Kidney (tissue), 14 donors: ENCODE data around the gene COL16A1. TPM values are rescaled to one million over a fixed set of nuclear protein-coding genes. Genes with fewer than 3 reads are reported as not detected.

Experiments used
- DNase-seq, 5 donors: peaks; one replicate each; pipeline ENCODE4 v3.0.0-alpha.2; 2013 to 2020
- FAIRE-seq: peaks from 2 replicates; lab custom pipeline; 2012; peaks lifted over from hg19 to GRCh38; lab: Jason Lieb, UNC
- H3K27ac ChIP-seq, 2 donors: one replicate each; pipeline ENCODE4 v1.7.0; 2013; ENCODE audit warnings: low read depth in 2 of 2, low read length in 2 of 2, inconsistent platforms in 1 of 2
- H3K27me3 ChIP-seq: one replicate; pipeline ENCODE4 v1.7.1; 2013; ENCODE audit warnings: low read length, inconsistent platforms; ENCODE audit not compliant: control insufficient read depth, insufficient read depth
- H3K36me3 ChIP-seq, 3 donors: one replicate each; pipeline versions ENCODE4 v1.7.0 to v1.7.1; 2013; ENCODE audit warnings: low read length in 3 of 3, control low read depth in 1 of 3, inconsistent platforms in 1 of 3; ENCODE audit not compliant: insufficient read depth in 3 of 3, control insufficient read depth in 2 of 3
- H3K4me1 ChIP-seq, 3 donors: one replicate each; pipeline versions ENCODE4 v1.7.0 to v1.7.1; 2013; ENCODE audit warnings: low read length in 3 of 3, inconsistent platforms in 1 of 3, low read depth in 1 of 3; ENCODE audit not compliant: control insufficient read depth in 2 of 3, insufficient read depth in 2 of 3
- H3K4me3 ChIP-seq, 3 donors: one replicate each; pipeline versions ENCODE4 v1.7.0 to v1.8.1; 2013; ENCODE audit warnings: low read length in 3 of 3, control low read depth in 1 of 3, inconsistent platforms in 1 of 3
- H3K9ac ChIP-seq, 3 donors: one replicate each; pipeline versions ENCODE4 v1.7.0 to v1.7.1; 2013; ENCODE audit warnings: low read length in 3 of 3, control low read depth in 1 of 3, inconsistent platforms in 1 of 3
- H3K9me3 ChIP-seq, 3 donors: one replicate each; pipeline versions ENCODE4 v1.7.0 to v1.7.1; 2013; ENCODE audit warnings: low read length in 3 of 3, control low read depth in 1 of 3, inconsistent platforms in 1 of 3; ENCODE audit not compliant: control insufficient read depth in 2 of 3, insufficient read depth in 1 of 3
- intact Hi-C: fragments of 100-400 bp; cut with DNase I; formaldehyde crosslinking; loops from one replicate; pipeline ENCODE4 v1.11.1; 2022
- polyA plus RNA-seq: library from polyadenylated mRNA; stranded (reverse); fragments of 350-450 nt; fragmentation: Illumina TruSeq; extraction: RNeasy Lipid Tissue Mini Kit (QIAGEN cat#74804); gene quantifications from one replicate; pipeline ENCODE4 v1.2.3, GENCODE V29; 2014; ENCODE audit warnings: low read depth, low replicate concordance; ENCODE audit not compliant: insufficient read depth
- total RNA-seq: library from RNA; stranded (reverse); fragmentation: NEBNext Ultra II Directional; extraction: Animal tissue kit (Norgen Biotek cat#: 25700); gene quantifications from one replicate; pipeline ENCODE4 v1.2.1, GENCODE V29; 2021
- TF ChIP-seq, protein P1 (sequence below): IDR thresholded peaks from 3 replicates; pipeline ENCODE4 v1.5.1; 2012; ENCODE audit warnings: mild to moderate bottlenecking, moderate library complexity, borderline replicate concordance; ENCODE audit not compliant: insufficient read depth; ENCODE audit errors: extremely low read depth
- donor health status: control.
- donor health status: control.
- donor health status: control.
- donor health status: control.
- donor health status: control.
- donor health status: DM: yes; HTN: yes; CAD: no.
- donor health status: Normal renal cell carcinoma (clear cell type).

Gene COL16A1
- total and polyA plus RNA-seq, 2 donors from 2014 or later: 9.2 to 29.0 TPM

DNA sequence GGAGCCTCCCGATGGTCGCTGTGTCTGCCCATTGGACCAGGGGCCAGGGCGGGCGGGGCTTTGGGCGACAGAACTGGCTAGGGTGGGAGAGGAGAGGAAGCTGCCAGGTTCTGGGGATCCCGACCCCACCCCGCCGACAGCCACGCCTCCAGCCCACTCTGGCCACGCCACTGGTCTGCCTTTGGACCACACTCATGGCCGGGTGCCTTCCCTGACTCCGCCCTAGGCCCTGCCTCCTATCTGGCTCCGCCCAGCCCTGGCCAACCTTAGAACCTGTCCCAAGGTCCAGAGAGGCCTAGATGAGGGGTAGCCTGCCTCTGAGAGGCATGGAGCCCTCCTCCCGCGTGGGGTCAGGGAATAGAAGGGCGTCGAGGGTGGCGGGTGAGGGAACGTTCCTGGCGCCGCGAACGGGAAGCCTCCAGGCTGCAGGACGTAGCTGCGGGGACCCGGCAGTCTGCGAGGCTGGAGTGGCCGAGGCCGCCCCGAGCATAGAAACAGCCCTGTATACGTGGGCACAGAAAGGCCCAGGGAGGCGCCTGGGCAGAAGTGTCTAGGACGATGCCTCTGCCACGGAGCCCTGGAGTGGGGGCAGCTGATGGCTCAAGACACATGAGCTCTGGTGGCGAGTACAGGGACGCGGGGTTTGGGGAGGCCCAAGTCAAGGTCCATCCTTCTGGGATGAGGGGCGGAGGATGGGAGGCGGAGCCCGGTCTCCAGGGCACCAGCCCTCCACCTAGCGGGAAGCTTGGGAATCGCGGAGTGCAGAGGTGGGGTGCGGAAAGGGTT, 11.5 kb upstream of the COL16A1 start:
- Histone ChIP-seq H3K27me3 (no peaks in the 10 kb centered on the region), H3K36me3 (no peaks in the 10 kb centered on the region), H3K4me3 (peak overlapping the region; percentile 19 to 60 (median 59)), H3K9me3 (no peaks in the 10 kb centered on the region), H3K4me1 (peaks cover 0 to 13% (median 10%) of the 10 kb centered on the region in 3 donors), H3K27ac (peak overlapping the region; percentile 90 to 91), H3K9ac (peak overlapping the region in 2 of 3 donors; percentile 44 to 69)
- DNase-seq: peak; percentile 93 to 97 (median 95)
- no peak for FAIRE-seq
- TF ChIP-seq, protein P1, sequence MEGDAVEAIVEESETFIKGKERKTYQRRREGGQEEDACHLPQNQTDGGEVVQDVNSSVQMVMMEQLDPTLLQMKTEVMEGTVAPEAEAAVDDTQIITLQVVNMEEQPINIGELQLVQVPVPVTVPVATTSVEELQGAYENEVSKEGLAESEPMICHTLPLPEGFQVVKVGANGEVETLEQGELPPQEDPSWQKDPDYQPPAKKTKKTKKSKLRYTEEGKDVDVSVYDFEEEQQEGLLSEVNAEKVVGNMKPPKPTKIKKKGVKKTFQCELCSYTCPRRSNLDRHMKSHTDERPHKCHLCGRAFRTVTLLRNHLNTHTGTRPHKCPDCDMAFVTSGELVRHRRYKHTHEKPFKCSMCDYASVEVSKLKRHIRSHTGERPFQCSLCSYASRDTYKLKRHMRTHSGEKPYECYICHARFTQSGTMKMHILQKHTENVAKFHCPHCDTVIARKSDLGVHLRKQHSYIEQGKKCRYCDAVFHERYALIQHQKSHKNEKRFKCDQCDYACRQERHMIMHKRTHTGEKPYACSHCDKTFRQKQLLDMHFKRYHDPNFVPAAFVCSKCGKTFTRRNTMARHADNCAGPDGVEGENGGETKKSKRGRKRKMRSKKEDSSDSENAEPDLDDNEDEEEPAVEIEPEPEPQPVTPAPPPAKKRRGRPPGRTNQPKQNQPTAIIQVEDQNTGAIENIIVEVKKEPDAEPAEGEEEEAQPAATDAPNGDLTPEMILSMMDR: peak; percentile 72
- intact Hi-C loops: no loop called here

DNA sequence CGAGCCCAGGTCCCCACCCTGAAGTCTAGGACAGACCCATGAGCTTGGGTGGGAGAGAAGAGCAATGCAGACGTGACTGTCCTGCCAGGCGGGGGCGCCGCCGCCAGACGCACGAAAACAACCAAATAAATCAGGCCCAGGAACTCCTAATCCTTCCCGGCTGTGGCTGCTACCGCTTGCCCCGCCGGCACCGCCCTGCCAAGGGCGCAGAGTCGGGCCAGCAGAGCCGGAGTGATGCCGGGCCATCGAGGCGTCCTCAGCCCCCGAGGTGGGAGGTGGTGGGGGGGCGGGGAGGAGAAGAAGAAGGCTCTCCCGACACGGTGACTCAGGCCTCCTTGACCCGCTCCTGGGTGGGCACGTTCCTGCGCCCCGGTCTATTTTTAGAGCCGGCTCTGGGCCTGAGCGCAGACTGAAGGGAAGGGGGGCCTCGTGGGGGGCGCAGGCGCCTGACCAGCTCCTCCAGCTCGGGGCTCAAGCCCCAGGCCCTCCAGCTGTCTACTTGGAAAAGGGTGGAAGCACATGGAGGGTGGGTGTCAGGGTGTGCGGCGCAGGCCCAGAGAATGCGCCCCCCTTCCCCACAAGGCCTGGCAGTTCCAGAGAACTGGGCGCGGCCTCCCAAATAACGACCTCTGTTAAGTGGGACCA, 10.7 kb upstream of the COL16A1 start:
- TF ChIP-seq, protein P1: peak; percentile 39
- H3K27ac ChIP-seq: peak overlapping the region; percentile 90 to 91
- DNase-seq: peak; percentile 58 to 92 (median 77)
- peak overlapping the region in 1 of 3 donors; percentile 60 for H3K4me3 ChIP-seq
- no peak for FAIRE-seq
- H3K9ac ChIP-seq: peak overlapping the region in 2 of 3 donors; percentile 44 to 55
- H3K36me3 ChIP-seq: no peaks in the 10 kb centered on the region
- H3K9me3 ChIP-seq: no peaks in the 10 kb centered on the region
- intact Hi-C loops: no loop called here
- H3K4me1 ChIP-seq: peaks cover 0 to 13% (median 10%) of the 10 kb centered on the region in 3 donors
- H3K27me3 ChIP-seq: no peaks in the 10 kb centered on the region

DNA sequence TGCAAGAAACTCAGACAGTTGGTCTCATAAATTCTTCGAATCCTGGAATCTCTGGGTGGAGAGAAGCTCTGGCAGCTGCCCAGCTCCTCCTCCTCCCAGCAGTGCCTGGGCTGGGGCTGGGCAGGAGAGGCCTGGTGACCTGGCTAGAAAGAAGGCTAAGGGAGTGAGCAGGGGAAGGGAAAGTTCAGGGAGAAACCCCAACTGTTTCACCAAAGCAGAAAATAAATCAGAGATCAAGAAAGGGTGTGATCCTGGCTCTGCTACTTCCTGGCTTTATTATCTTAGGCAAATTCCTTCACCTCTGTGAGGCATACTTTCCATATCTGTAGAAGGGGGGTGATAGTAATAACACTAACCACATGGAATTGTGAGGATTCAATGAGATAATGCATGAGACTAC, 8.8 kb upstream of the COL16A1 start:
- no peaks in the 10 kb centered on the region for H3K36me3 ChIP-seq
- peak overlapping the region in 1 of 3 donors; percentile 3 for H3K9ac ChIP-seq
- no peaks in the 10 kb centered on the region for H3K27me3 ChIP-seq
- H3K9me3 ChIP-seq: no peaks in the 10 kb centered on the region
- H3K4me1 ChIP-seq: peaks cover 0 to 15% (median 10%) of the 10 kb centered on the region in 3 donors
- no peak overlapping the region for H3K4me3 ChIP-seq
- intact Hi-C loops: no loop called here
- DNase-seq (peak in 4 of 5 donors; percentile 43 to 87 (median 62)), FAIRE-seq (no peak)
- H3K27ac ChIP-seq: peak overlapping the region; percentile 26 to 43
- TF ChIP-seq, protein P1: no peak
